Lower leg skin (tissue), 4 donors: ENCODE data around the gene NPSR1. TPM values are rescaled to one million over a fixed set of nuclear protein-coding genes. Genes with fewer than 3 reads are reported as not detected.

ENCODE experiments used
- DNase-seq, 2 donors: peaks; one replicate each; pipeline ENCODE4 v3.0.0-alpha.2; 2019; ENCODE audit warnings: low spot score in 2 of 2
- H3K4me3 ChIP-seq: fragments of 200-600 bp; sonication (generic); 2 replicates; pipeline ENCODE4 v1.5.1; 2017; ENCODE audit warnings: mild to moderate bottlenecking, low read depth; ENCODE audit not compliant: poor library complexity, severe bottlenecking
- POLR2A ChIP-seq, 2 donors: fragments of 450-650 bp; IDR thresholded peaks; one replicate each; pipeline ENCODE4 v1.6.1; 2016 to 2017; ENCODE audit warnings: antibody characterized with exemption in 2 of 2, mild to moderate bottlenecking in 1 of 2, moderate library complexity in 1 of 2
- WGBS, 2 donors: methylation state at CpG; one replicate each; pipeline ENCODE4 v1.1.5; 2018; 5-methylcytosine and 5-hydroxymethylcytosine counted together
- intact Hi-C: fragments of 100-400 bp; cut with DNase I; formaldehyde crosslinking; loops from one replicate; pipeline ENCODE4 v1.15.0; 2023; ENCODE audit warnings: low total_unique reads
- total RNA-seq, 4 donors: library from RNA; depleted of rRNA; stranded (reverse); fragments of >200 nt; gene quantifications; one replicate each; pipeline ENCODE4 v1.1.0, GENCODE V29; 2016
- TF ChIP-seq, protein P1 (sequence below), 3 donors: fragments of 450-650 bp; IDR thresholded peaks; one replicate each; pipeline ENCODE4 v1.5.1; 2016; ENCODE audit warnings: antibody characterized with exemption in 3 of 3, mild to moderate bottlenecking in 3 of 3, moderate library complexity in 2 of 3

Gene NPSR1
- total RNA-seq, 4 donors from 2014 or later: not detected

DNA sequence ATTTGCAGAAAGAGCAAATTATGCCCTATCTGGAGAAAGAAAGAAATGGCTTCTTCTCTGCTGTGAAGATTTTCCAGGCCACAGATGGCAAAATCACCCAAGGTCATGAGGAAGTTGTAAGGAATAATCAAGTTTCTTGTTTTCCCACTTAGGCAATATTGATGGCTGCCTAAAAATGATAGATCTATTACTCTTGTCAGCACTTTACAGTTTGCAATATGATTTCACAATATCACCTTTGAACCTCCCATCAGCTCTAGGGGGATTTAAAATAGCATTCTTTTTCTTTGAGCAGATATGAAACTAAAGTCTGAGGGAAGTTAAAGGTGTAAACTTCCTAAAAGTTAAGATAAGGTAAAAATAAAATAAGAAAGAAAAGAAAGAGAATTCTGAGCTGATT is 6.7 kb downstream of the NPSR1 start:
- TF ChIP-seq POLR2A (IDR thresholded peaks at IDR 0.05): no peak
- TF ChIP-seq, protein P1, sequence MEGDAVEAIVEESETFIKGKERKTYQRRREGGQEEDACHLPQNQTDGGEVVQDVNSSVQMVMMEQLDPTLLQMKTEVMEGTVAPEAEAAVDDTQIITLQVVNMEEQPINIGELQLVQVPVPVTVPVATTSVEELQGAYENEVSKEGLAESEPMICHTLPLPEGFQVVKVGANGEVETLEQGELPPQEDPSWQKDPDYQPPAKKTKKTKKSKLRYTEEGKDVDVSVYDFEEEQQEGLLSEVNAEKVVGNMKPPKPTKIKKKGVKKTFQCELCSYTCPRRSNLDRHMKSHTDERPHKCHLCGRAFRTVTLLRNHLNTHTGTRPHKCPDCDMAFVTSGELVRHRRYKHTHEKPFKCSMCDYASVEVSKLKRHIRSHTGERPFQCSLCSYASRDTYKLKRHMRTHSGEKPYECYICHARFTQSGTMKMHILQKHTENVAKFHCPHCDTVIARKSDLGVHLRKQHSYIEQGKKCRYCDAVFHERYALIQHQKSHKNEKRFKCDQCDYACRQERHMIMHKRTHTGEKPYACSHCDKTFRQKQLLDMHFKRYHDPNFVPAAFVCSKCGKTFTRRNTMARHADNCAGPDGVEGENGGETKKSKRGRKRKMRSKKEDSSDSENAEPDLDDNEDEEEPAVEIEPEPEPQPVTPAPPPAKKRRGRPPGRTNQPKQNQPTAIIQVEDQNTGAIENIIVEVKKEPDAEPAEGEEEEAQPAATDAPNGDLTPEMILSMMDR (IDR thresholded peaks at IDR 0.05): no peak
- H3K4me3 ChIP-seq: no peak overlapping the region
- intact Hi-C loops: no loop called here
- no peak for DNase-seq

DNA sequence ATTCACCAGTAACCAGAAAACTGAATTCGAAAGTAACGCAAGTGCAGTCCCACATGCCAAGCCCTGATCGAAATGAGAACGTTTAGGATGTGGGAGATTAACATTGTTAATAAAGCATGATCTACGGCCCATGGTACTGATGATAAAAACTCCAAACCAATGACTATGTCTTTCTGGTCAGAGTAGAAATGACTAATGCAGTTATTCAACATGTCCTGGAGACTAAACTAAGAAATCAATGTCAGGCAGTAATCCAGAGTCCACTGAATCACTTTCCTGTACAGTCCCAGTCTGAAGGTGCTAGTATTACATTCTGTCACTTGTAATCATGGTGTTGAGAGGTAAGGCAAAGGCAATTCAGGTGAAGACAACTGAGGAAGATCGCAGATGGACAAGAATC is 14.4 kb downstream of the NPSR1 start:
- no peak overlapping the region for H3K4me3 ChIP-seq
- WGBS, 2 donors: 66 to 83% methylated on average over 6 of the region's 6 CpGs
- no peak for DNase-seq
- TF ChIP-seq POLR2A (IDR thresholded peaks at IDR 0.05): no peak
- TF ChIP-seq, protein P1 (IDR thresholded peaks at IDR 0.05): no peak
- intact Hi-C loops: no loop called here

DNA sequence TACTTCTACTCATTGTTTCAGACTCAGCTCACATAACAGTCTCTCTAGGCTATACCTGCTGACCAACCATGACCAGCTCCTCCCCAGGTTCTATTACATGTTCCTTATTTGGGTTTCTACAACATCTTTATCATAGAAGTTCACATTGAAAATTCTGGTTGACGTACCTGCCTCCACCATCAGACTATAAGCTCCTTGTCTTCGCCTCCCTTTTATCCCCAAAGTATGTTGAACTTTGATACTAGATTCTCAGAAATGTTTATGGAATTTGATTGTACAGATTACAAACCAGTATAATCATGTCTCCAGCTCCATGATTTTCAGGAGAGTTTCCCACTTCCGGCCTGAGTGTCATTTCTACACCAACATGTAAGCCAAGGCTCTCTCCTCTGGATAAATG is 15.0 kb downstream of the NPSR1 start:
- TF ChIP-seq POLR2A (IDR thresholded peaks at IDR 0.05): no peak
- TF ChIP-seq, protein P1 (IDR thresholded peaks at IDR 0.05): no peak
- no peak overlapping the region for H3K4me3 ChIP-seq
- 57 to 86% methylated on average over 3 of the region's 3 CpGs for WGBS, 2 donors
- DNase-seq: no peak
- intact Hi-C loops: no loop called here

DNA sequence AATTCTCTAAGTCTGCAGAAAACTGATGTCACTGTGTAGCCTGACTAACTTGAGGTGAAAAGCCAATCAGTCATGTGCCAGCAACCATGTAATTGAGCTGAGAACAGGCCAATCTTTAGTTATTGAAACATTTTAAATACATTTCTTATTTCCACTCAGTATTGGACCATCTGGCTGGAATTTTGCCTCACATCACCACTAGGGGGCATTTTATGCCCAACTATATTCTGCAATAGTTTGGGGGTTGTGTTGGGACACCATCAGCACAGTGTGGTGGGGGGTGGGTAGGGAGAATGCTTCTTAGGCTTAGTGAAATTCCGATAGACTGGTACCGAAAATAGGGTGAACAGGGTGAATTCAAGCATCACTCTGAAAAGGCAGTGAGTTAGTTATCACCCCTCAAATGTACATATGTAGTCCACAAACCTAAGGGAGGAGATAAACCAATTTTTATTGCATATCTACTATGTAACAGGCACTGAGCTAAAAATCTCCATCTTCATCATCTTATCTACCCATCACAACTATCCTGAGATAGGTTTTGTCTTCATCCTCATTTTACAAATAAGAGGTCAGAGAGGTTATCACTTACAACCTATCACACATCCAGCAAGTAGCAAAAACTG is 17.8 kb downstream of the NPSR1 start:
- no peak overlapping the region for H3K4me3 ChIP-seq
- WGBS, 2 donors: 60 to 65% methylated on average over 2 of the region's 2 CpGs
- no peak for DNase-seq
- intact Hi-C loops: no loop called here
- TF ChIP-seq, protein P1 (IDR thresholded peaks at IDR 0.05): no peak
- no peak for TF ChIP-seq POLR2A (IDR thresholded peaks at IDR 0.05)

DNA sequence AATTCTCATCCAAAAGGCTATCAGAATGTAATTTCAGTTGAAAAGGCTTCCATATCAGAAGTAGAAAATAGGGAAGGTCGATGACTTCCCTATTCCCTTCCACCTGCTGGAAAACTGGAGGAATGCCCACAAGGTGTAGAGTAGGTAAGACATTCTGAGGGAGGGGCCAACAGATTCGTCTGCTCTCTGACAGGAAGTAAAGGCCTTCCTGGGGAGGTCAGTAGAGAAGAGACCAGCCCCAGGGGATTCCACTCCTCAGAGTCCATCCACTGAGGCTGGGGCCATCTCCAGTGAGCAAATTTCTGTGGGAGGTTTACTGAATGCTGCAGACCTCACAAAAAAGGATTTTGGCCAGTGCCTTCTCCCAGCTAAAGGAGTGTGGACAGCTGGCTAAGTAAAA is 19.5 kb downstream of the NPSR1 start:
- WGBS, 2 donors: 55 to 57% methylated on average over 2 of the region's 2 CpGs
- intact Hi-C loops: no loop called here
- no peak overlapping the region for H3K4me3 ChIP-seq
- TF ChIP-seq POLR2A (IDR thresholded peaks at IDR 0.05): no peak
- TF ChIP-seq, protein P1 (IDR thresholded peaks at IDR 0.05): no peak
- no peak for DNase-seq

DNA sequence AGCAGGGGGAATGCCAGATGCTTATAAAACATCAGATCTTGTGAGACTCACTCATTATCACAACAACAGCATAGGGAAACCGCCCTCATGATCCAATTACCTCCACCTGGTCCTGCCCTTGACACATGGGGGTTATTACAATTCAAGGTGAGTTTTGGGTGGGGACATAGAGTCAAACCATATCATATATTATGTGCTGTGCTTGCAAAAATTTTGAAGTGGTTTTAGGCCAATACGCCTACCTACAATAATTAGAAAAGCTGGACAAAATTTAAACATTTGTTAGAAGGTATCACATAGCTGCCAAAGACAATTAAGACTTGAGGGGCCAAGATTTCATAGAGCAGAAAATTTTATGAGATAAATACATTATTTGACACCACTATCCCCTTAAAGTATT is 29.5 kb downstream of the NPSR1 start:
- no peak overlapping the region for H3K4me3 ChIP-seq
- no peak for DNase-seq
- intact Hi-C loops: no loop called here
- no peak for TF ChIP-seq POLR2A (IDR thresholded peaks at IDR 0.05)
- TF ChIP-seq, protein P1 (IDR thresholded peaks at IDR 0.05): no peak
- 84 to 88% methylated on average over 2 of the region's 2 CpGs for WGBS, 2 donors
